AG09309 (cell line): ENCODE data around the gene OR10V1.

ENCODE experiments used
- DNase-seq: peaks from one replicate; pipeline ENCODE4 v3.0.0-alpha.2; 2010; ENCODE audit warnings: low read depth
- H3K4me3 ChIP-seq: 2 replicates; pipeline ENCODE4 v1.5.1; 2011; ENCODE audit warnings: mild to moderate bottlenecking, low read depth, low read length, moderate library complexity; ENCODE audit not compliant: control insufficient read depth
- CTCF ChIP-seq: IDR thresholded peaks from 2 replicates; pipeline ENCODE4 v1.5.1; 2011; ENCODE audit warnings: mild to moderate bottlenecking, low read depth, low read length, inconsistent platforms; ENCODE audit not compliant: insufficient read depth, control insufficient read depth; ENCODE audit errors: missing control alignments

OR10V1 gene

GRCh38 chr11:59756558-59756840, 42.9 kb upstream of the OR10V1 start:
- H3K4me3 ChIP-seq, result no peak overlapping the region
- no peak for DNase-seq
- TF ChIP-seq CTCF, result no peak

GRCh38 chr11:59755701-59756557, 42.3 kb upstream of the OR10V1 start:
- peak; percentile 11 for DNase-seq
- peak overlapping the region; percentile 62 for H3K4me3 ChIP-seq
- TF ChIP-seq CTCF, result no peak

- no peak for TF ChIP-seq CTCF
- DNase-seq, result peak; percentile 8
Observed at GRCh38 chr11:59754859-59755700, 41.4 kb upstream of the OR10V1 start, which contains the start of gene STX3. TSS of gene STX3 (plus strand) at chr11:59755376. CDS start at chr11:59755606, 230 bp downstream.

GRCh38 chr11:59754494-59754858, 40.8 kb upstream of the OR10V1 start:
- peak overlapping the region; percentile 62 for H3K4me3 ChIP-seq
- no peak for TF ChIP-seq CTCF
- no peak for DNase-seq

More at GRCh38 chr11:59754859-59755700, 41.4 kb upstream of the OR10V1 start, which contains the start of gene STX3:
- H3K4me3 ChIP-seq, result peak within 1 kb of the TSS; percentile 62

- peak overlapping the region; percentile 62 for H3K4me3 ChIP-seq
- peak; percentile 17 for DNase-seq
- peak; percentile 90 for TF ChIP-seq CTCF
Observed at GRCh38 chr11:59753650-59754493, 40.2 kb upstream of the OR10V1 start.

- DNase-seq, result no peak
Observed at GRCh38 chr11:59746111-59746510, 32.5 kb upstream of the OR10V1 start.

More at GRCh38 chr11:59746111-59746510, 32.5 kb upstream of the OR10V1 start:
- no peak for TF ChIP-seq CTCF
- H3K4me3 ChIP-seq, result no peak overlapping the region
